Stimulated activated naive CD8-positive, alpha-beta T cell treated with anti-CD3 and anti-CD28 coated beads, Interleukin-15, Interleukin-2, amounts not matched to agents 100 U/mL and 50 U/mL, for 24 hours (primary cell): ENCODE measurements around the gene SH3GL3.

Experiments used
- ATAC-seq: fragments of 150-1000 bp; cut with Tn5 transposase; one replicate; pipeline ENCODE4 v1.10.0; 2021
- DNase-seq: peaks from one replicate; pipeline ENCODE4 v3.0.0; 2021

SH3GL3 gene

DNA sequence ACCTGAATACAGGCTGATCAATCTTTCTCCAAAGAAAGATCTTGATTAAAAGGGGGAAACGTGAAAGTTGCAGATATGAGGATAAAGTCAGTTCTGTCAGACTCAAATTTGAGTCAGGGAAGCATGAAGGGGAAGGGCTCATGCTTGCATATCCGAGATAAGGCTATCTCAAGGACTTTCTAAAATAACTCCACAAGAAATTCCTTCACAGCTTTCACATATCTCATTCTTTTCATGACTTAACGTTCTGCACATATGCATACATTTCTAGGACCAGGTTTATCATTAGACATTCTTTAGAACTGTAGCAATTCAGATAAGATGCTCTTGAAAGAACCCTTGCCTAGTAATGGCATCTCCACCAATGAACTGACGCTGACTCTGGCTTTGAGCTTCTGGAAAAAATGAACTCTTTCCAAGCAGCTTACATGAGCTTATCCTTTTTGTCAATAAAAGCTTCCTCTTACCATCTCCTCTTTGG, 15.9 kb downstream of the SH3GL3 start:
- no peak for ATAC-seq
- DNase-seq: no peak

GRCh38 chr15:83470887-83471286, 23.7 kb downstream of the SH3GL3 start:
- ATAC-seq: no peak
- no peak for DNase-seq

GRCh38 chr15:83471307-83471866, 24.2 kb downstream of the SH3GL3 start:
- no peak for ATAC-seq
- no peak for DNase-seq

- ATAC-seq (no peak), DNase-seq (no peak)
These were observed 25.0 kb downstream of the SH3GL3 start for GRCh38 chr15:83472151-83472550.

- DNase-seq: no peak
- ATAC-seq: no peak
These were observed 25.7 kb downstream of the SH3GL3 start for GRCh38 chr15:83472797-83473196.

- no peak for ATAC-seq
- no peak for DNase-seq
These were observed 27.4 kb downstream of the SH3GL3 start for GRCh38 chr15:83474578-83474977.

DNA sequence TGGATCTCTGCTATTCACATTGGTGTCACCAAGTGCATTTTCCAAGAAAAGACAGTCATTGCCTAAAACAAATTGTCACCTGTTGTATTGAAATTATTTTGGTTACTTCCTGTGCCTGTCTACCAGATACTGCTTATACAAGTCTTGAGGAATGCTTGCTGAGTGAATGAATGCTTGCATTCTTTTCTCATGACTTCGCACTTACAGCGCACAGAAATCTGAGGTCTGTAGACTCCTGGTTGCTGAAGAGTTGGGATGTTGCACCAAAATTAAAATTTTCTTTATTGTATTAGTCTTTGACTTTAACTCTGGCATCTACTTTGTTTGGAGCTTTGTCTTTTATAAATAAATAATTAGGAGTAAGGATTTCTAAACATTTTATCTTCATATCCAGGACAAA, 28.4 kb downstream of the SH3GL3 start:
- ATAC-seq: no peak

DNA sequence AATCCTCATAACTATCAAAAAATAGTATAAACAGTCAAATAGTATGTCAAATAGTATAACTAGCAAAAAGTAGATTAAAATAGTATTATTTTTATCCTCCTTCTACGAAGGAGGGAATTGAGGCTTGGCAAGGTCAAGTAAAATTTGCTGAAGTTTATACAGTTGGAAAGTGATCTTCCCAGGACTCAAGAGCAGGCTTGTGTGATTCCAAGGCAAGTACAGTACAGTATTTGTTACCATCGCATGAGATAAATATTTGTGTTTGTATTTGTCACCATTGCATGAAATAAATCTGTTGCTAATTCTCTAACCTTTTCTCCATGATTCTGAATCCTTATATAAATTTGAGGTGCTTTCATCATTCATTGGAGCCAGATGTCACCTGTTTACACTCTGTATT, 28.9 kb downstream of the SH3GL3 start:
- DNase-seq: no peak
- no peak for ATAC-seq

More for the DNA sequence above, 28.4 kb downstream of the SH3GL3 start:
- no peak for DNase-seq

- DNase-seq (no peak), ATAC-seq (no peak)
These were observed 29.6 kb downstream of the SH3GL3 start for GRCh38 chr15:83476708-83477107.

GRCh38 chr15:83477172-83477807, 30.1 kb downstream of the SH3GL3 start:
- ATAC-seq (no peak), DNase-seq (no peak)

- ATAC-seq: no peak
- no peak for DNase-seq
These were observed 30.8 kb downstream of the SH3GL3 start for GRCh38 chr15:83477808-83478537.

DNA sequence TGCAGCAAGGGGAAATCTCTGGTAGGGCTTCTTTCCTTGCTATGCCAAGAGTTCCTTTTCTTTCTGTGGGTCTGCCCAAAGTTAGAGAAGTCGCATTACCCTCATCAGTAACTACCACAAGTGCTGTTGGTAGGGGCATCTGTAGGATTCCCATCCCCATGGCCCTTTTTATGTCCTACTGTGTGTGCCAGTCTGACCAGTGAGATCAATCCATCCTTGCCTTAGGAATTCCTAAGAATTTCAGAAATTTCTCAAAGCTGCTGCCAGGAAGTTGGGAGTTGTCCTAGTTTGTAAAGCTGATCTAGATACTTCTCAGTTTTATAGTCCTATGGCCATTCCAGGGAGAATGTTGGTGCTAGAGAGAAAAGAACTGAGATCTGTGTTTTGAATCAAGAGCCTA, 36.5 kb downstream of the SH3GL3 start:
- no peak for ATAC-seq
- no peak for DNase-seq

DNA sequence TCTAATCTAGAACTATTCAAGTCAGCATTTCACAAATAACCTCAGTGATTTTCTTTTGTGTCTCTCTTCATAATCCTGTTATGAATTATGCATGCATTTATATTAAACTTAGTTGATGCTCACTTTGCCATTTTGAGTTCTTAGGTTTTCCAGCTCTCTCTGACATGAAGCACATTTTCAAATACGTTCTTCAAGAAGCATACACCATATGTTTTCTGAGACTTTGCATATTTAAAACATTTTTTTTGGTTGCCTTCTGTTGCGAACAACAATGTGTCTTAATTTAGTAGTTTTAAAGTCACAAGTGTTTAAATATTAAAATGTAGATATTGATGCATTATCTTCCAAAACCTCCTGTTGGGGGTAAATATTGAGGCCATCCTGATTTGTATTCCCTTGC, 37.5 kb downstream of the SH3GL3 start:
- ATAC-seq: no peak
- no peak for DNase-seq

GRCh38 chr15:83486363-83486762, 39.2 kb downstream of the SH3GL3 start:
- ATAC-seq: no peak

GRCh38 chr15:83487519-83487918, 40.4 kb downstream of the SH3GL3 start:
- no peak for ATAC-seq

More at GRCh38 chr15:83486363-83486762, 39.2 kb downstream of the SH3GL3 start:
- no peak for DNase-seq

GRCh38 chr15:83489690-83490089, 42.5 kb downstream of the SH3GL3 start:
- DNase-seq (no peak), ATAC-seq (no peak)

More at GRCh38 chr15:83487519-83487918, 40.4 kb downstream of the SH3GL3 start:
- no peak for DNase-seq

- DNase-seq: no peak
- ATAC-seq: no peak
These were observed 44.3 kb downstream of the SH3GL3 start for GRCh38 chr15:83491486-83491885.

- ATAC-seq: no peak
These were observed 49.6 kb downstream of the SH3GL3 start for GRCh38 chr15:83496766-83497165.

DNA sequence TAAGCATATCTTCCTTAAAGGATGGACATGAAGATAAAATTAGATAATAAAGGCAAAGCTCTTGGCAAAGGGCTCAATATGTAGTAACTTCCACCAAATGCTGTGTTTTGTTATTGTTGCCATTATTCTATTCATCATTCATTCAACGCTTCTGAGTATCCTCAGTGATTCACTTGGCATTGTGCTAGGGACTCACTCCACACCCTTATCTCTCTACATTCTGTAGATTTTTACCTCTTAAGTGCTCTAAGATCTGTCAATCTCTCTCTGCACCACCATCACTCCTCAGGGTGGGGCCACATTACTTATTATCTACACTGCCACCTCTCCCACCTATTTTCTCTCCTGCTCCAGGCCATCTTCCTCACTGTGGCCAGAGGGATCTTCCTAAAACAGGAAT, 51.2 kb downstream of the SH3GL3 start:
- ATAC-seq (no peak), DNase-seq (no peak)

More at GRCh38 chr15:83496766-83497165, 49.6 kb downstream of the SH3GL3 start:
- no peak for DNase-seq

DNA sequence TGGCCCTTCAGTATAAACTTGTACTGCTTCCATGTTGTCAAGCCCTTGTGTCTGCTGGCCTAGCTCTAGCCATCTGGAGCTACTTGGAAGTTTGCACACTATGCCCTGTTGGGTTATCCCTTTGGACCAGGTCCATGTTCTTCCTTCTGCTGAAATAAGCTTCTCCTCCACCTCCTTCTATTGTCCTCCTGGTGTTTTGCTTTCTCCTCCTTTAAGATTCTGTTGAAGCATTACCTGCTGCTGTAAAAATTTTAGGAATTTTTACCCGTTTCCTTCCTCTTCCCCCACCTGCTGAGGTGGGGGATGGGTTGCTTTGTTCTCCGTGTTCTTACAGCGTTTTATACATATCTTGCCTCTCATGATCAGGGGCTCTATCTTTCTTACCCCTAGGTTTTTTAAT, 51.7 kb downstream of the SH3GL3 start:
- no peak for DNase-seq
- no peak for ATAC-seq

DNA sequence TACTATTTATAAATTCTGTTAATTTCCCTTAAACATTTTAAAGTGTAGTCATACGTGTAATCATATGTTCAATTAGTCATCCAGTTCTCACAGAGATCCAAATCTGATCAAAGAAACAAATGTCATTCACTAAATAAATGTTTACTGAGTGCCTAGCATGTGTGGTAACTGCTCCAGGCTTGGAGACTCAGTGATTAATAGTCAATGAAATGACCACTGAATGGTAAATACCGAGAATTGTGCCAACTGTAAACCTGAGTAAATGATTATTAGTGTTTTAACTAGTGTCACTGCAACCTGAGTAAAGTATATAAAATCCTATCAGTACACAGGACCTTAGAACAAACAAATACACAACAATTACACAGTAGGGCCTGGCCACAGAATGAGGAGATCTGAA, 52.3 kb downstream of the SH3GL3 start:
- no peak for DNase-seq
- ATAC-seq: no peak

DNA sequence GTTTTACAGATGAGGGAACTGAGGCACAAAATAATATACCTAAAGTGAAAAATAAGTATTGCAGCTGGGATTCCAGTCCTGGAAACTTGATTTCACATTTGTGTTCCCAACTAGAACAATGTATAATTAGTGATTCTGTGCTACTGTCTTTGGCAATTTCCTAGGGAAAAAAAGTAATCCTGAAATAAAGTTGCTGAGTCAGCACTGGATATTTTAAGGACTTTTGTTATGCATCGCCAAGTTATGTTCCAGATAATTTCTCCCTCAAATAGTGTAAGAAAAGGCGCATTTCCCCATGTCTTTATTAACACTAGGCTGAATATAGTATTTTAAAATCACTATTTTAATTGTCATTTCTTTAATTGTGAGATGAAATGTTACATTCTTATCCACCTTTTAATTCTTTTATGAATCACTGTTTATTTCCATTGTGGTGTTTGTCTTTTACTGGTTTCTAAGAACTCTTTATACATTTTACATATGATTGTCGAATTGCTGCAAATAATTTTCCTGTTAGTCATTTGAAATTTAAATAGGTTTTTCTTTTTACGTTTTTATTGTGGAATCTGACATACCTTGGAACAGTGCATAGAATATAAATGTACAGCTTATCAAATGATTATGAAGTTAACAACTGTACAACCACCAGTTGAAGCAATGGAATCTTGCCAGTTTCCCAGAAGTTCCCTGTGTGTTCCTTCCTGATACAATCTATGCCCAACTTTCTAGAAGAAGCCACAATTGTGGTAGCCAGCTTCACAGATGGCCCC, 56.6 kb downstream of the SH3GL3 start:
- DNase-seq: no peak
- ATAC-seq: no peak

DNA sequence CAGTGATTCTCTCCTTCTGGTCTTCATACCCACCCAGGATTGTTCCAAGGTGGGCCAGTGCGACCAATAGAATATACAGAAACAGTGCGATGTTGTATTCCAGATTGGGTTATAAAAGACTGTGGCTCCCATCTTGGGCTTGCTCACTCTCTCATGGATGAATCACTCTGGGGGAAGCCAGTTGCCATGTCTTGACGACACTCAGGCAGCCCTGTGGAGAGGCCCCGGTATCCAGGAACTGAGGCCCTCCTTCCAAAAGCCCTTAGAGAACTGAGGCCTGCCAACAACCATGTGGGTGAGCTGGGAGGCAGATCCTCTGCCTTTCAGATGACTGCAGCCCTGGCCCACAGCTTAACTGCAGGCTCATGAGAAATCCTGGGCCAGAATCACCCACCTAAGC, 57.2 kb downstream of the SH3GL3 start:
- ATAC-seq: no peak
- no peak for DNase-seq
